Stimulated activated CD4-positive, alpha-beta T cell treated with anti-CD3 and anti-CD28 coated beads, Interleukin-1b, Interleukin-23, amount 100 ng/mL, for 1 hour (primary cell): ENCODE data around the gene MAPK8IP3.
"Not testable (repeated sequence)": the region's sequence is repeated elsewhere in the genome, so short reads cannot be mapped to it uniquely, and the experiment has no call there.

Experiments
- DNase-seq, 2 donors: peaks; one replicate each; pipeline ENCODE4 v3.0.0-alpha.2; 2020; ENCODE audit warnings: low read depth in 2 of 2

MAPK8IP3 gene

GRCh38 chr16:1678500-1679098 is 27.4 kb upstream of the MAPK8IP3 start:
- DNase-seq: peak; percentile 14 to 36

GRCh38 chr16:1680361-1680760 is 25.6 kb upstream of the MAPK8IP3 start:
- no peak for DNase-seq

GRCh38 chr16:1681032-1681431 is 25.0 kb upstream of the MAPK8IP3 start:
- DNase-seq: no peak

- DNase-seq: no peak
Observed at GRCh38 chr16:1687427-1688316, 18.3 kb upstream of the MAPK8IP3 start.

GRCh38 chr16:1688807-1689560 is 17.0 kb upstream of the MAPK8IP3 start:
- no peak for DNase-seq

- no peak for DNase-seq
Observed at GRCh38 chr16:1689853-1690252, 16.1 kb upstream of the MAPK8IP3 start.

- no peak for DNase-seq
Observed at GRCh38 chr16:1690810-1691209, 15.2 kb upstream of the MAPK8IP3 start.

- no peak for DNase-seq
Observed at GRCh38 chr16:1691276-1691675, 14.7 kb upstream of the MAPK8IP3 start.

- DNase-seq: no peak
Observed at GRCh38 chr16:1691956-1692355, 14.0 kb upstream of the MAPK8IP3 start.

GRCh38 chr16:1696863-1697262 is 9.1 kb upstream of the MAPK8IP3 start:
- no peak for DNase-seq

GRCh38 chr16:1698680-1699079 is 7.3 kb upstream of the MAPK8IP3 start:
- DNase-seq: no peak

- no peak for DNase-seq
Observed at GRCh38 chr16:1700246-1700645, 5.7 kb upstream of the MAPK8IP3 start.

GRCh38 chr16:1701216-1701878 is 4.6 kb upstream of the MAPK8IP3 start:
- DNase-seq: no peak

- DNase-seq: not testable (repeated sequence)
Observed at GRCh38 chr16:1705324-1705687, 689 bp upstream of the MAPK8IP3 start.

- peak in 1 of 2 donors; percentile 21 for DNase-seq
Observed at GRCh38 chr16:1706386-1707192, 594 bp downstream of the MAPK8IP3 start.

GRCh38 chr16:1707193-1707790 is 1.3 kb downstream of the MAPK8IP3 start:
- no peak for DNase-seq

- no peak for DNase-seq
Observed at GRCh38 chr16:1708083-1708767, 2.2 kb downstream of the MAPK8IP3 start.

GRCh38 chr16:1708768-1709180 is 2.8 kb downstream of the MAPK8IP3 start:
- DNase-seq: no peak

GRCh38 chr16:1709356-1709755 is 3.4 kb downstream of the MAPK8IP3 start:
- DNase-seq: no peak
